ENCODE measurements around the gene PTEN.

GRCh38 chr10:88004451-88004850 lies 141.0 kb downstream of the PTEN start:
- TF ChIP-seq POLR2AphosphoS5 (IDR thresholded peaks at IDR 0.05; ENCODE audit: low read depth) (no peak), REST (IDR thresholded peaks at IDR 0.05; ENCODE audit: unreplicated experiment) (no peak), STAT1 (IDR thresholded peaks at IDR 0.05; ENCODE audit: unreplicated experiment) (no peak), EZH2phosphoT487 (IDR thresholded peaks at IDR 0.05; ENCODE audit: unreplicated experiment) (no peak), EZH2 (IDR thresholded peaks at IDR 0.05; ENCODE audit: low read depth, unreplicated experiment) (no peak), JUNB (IDR thresholded peaks at IDR 0.05; ENCODE audit: unreplicated experiment) (no peak), NANOG (IDR thresholded peaks at IDR 0.05; ENCODE audit: borderline replicate concordance) (no peak)
- TF ChIP-seq, protein P1, sequence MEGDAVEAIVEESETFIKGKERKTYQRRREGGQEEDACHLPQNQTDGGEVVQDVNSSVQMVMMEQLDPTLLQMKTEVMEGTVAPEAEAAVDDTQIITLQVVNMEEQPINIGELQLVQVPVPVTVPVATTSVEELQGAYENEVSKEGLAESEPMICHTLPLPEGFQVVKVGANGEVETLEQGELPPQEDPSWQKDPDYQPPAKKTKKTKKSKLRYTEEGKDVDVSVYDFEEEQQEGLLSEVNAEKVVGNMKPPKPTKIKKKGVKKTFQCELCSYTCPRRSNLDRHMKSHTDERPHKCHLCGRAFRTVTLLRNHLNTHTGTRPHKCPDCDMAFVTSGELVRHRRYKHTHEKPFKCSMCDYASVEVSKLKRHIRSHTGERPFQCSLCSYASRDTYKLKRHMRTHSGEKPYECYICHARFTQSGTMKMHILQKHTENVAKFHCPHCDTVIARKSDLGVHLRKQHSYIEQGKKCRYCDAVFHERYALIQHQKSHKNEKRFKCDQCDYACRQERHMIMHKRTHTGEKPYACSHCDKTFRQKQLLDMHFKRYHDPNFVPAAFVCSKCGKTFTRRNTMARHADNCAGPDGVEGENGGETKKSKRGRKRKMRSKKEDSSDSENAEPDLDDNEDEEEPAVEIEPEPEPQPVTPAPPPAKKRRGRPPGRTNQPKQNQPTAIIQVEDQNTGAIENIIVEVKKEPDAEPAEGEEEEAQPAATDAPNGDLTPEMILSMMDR (conservative IDR thresholded peaks at IDR 0.05; ENCODE audit: low read depth in 2 of 2): no peak
- TF ChIP-seq, protein P2, sequence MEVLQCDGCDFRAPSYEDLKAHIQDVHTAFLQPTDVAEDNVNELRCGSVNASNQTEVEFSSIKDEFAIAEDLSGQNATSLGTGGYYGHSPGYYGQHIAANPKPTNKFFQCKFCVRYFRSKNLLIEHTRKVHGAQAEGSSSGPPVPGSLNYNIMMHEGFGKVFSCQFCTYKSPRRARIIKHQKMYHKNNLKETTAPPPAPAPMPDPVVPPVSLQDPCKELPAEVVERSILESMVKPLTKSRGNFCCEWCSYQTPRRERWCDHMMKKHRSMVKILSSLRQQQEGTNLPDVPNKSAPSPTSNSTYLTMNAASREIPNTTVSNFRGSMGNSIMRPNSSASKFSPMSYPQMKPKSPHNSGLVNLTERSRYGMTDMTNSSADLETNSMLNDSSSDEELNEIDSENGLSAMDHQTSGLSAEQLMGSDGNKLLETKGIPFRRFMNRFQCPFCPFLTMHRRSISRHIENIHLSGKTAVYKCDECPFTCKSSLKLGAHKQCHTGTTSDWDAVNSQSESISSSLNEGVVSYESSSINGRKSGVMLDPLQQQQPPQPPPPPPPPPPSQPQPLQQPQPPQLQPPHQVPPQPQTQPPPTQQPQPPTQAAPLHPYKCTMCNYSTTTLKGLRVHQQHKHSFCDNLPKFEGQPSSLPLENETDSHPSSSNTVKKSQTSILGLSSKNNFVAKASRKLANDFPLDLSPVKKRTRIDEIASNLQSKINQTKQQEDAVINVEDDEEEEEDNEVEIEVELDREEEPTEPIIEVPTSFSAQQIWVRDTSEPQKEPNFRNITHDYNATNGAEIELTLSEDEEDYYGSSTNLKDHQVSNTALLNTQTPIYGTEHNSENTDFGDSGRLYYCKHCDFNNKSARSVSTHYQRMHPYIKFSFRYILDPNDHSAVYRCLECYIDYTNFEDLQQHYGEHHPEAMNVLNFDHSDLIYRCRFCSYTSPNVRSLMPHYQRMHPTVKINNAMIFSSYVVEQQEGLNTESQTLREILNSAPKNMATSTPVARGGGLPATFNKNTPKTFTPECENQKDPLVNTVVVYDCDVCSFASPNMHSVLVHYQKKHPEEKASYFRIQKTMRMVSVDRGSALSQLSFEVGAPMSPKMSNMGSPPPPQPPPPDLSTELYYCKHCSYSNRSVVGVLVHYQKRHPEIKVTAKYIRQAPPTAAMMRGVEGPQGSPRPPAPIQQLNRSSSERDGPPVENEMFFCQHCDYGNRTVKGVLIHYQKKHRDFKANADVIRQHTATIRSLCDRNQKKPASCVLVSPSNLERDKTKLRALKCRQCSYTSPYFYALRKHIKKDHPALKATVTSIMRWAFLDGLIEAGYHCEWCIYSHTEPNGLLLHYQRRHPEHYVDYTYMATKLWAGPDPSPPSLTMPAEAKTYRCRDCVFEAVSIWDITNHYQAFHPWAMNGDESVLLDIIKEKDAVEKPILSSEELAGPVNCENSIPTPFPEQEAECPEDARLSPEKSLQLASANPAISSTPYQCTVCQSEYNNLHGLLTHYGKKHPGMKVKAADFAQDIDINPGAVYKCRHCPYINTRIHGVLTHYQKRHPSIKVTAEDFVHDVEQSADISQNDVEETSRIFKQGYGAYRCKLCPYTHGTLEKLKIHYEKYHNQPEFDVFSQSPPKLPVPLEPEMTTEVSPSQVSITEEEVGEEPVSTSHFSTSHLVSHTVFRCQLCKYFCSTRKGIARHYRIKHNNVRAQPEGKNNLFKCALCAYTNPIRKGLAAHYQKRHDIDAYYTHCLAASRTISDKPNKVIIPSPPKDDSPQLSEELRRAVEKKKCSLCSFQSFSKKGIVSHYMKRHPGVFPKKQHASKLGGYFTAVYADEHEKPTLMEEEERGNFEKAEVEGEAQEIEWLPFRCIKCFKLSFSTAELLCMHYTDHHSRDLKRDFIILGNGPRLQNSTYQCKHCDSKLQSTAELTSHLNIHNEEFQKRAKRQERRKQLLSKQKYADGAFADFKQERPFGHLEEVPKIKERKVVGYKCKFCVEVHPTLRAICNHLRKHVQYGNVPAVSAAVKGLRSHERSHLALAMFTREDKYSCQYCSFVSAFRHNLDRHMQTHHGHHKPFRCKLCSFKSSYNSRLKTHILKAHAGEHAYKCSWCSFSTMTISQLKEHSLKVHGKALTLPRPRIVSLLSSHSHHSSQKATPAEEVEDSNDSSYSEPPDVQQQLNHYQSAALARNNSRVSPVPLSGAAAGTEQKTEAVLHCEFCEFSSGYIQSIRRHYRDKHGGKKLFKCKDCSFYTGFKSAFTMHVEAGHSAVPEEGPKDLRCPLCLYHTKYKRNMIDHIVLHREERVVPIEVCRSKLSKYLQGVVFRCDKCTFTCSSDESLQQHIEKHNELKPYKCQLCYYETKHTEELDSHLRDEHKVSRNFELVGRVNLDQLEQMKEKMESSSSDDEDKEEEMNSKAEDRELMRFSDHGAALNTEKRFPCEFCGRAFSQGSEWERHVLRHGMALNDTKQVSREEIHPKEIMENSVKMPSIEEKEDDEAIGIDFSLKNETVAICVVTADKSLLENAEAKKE (CRISPR knock-in tag; IDR thresholded peaks at IDR 0.05): no peak

All from GM23338 (cell line).